Activated effector memory CD4-positive, alpha-beta T cell treated with Interleukin-2 at 50 U/mL for 16 hours (primary cell): ENCODE results near the gene MFSD6.
"Not testable (repeated sequence)": the region's sequence is repeated elsewhere in the genome, so short reads cannot be mapped to it uniquely, and the experiment has no call there.

ENCODE experiments used
- DNase-seq: peaks from one replicate; pipeline ENCODE4 v3.0.0-alpha.2; 2020

The MFSD6 gene

DNA sequence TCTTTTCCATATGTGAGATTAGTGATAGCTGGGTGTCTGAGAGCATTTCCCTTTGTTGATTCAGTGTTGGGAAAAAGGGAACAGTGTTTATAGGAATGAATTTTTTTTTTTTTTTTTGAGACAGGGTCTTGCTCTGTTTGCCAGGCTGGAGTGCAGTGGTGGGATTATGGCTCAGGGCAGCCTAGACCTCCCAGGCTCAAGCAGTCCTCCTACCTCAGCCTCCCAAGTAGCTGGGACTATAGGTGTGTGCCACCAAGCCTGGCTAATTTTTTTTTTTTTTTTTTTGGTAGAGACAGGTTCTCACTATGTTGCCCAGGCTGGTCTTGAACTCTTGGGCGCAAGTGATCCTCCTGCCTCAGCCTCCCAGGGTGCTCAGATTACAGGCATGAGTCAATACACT lies 60.2 kb downstream of the MFSD6 start:
- DNase-seq, result not testable (repeated sequence)

DNA sequence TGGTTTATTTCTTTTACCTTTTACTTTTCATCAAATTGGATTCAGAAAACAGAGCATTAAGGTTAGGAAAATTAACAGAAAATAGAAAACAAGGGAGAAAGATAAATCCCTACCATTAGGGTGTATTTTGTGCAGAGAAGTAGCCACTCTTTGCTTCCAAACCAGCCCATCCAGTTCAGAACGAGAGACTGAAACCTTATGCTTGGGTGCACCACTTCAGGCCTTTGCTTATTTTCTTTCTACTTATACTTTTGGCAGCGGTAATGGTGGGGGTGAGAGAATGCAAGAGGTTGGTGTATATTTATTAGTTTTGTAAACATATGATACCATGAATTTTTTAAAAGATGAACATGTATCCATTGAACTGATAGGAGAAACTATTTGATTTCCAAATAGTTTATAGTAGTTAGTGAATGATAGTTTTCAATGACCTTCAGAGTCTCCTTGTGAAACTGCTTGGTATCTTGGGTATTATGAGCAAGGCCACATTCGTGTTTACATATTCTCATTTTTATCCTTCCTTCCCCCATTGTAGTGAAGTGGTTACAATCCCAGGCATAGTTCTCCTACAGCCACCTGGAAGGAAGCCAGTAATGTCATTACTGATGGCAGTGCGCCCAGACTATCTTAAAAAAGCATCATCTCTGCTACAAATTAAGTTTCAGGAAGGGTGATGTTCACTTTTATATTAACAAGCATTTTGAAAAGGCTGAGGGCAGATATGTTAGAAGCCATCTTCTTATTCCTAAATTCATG lies 60.8 kb downstream of the MFSD6 start:
- DNase-seq, result no peak

DNA sequence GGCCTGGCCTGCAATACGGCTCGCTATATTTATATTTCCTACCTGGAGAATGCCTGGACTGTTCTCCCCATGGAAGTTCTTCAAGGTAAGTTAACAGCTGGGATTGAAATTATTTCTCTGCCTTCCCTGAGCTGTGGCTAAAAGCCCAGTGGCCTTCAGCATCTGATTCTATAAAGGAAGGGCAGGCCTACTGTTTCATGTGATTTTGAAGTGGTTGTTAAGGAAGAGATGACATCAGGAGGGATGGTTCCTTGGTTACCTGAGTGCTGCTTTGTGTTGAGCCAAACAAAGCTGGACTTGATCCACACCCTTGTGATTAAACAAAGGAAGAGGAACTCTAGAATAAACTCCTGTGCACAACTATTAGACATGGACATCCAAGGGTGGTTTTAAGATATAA lies 61.6 kb downstream of the MFSD6 start:
- no peak for DNase-seq

DNA sequence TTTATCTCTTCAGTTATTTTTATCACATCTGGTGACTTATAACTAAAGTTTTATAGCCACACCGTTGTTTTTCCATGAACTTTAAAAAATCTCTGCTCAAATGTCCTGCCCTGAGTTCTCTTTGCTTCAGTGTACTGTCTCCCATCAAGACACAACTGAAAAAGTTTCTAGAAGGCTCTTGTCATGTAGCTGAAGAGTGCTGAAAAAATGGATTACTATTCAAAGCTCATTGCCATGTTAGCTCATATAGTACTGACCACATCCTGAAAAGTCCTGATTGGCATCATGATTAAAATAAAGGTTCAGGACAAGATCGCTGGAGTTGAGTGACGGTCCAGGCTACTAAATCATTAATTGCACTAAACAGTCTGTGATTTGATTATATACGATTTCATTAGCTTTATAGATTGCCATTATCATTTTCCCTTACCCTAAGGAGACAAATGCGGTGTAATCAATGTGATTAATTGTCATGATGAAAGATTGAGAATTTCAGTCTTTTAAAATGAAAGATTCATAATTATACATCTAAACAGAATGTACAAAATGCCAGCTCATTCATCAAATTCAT lies 62.2 kb downstream of the MFSD6 start:
- no peak for DNase-seq

DNA sequence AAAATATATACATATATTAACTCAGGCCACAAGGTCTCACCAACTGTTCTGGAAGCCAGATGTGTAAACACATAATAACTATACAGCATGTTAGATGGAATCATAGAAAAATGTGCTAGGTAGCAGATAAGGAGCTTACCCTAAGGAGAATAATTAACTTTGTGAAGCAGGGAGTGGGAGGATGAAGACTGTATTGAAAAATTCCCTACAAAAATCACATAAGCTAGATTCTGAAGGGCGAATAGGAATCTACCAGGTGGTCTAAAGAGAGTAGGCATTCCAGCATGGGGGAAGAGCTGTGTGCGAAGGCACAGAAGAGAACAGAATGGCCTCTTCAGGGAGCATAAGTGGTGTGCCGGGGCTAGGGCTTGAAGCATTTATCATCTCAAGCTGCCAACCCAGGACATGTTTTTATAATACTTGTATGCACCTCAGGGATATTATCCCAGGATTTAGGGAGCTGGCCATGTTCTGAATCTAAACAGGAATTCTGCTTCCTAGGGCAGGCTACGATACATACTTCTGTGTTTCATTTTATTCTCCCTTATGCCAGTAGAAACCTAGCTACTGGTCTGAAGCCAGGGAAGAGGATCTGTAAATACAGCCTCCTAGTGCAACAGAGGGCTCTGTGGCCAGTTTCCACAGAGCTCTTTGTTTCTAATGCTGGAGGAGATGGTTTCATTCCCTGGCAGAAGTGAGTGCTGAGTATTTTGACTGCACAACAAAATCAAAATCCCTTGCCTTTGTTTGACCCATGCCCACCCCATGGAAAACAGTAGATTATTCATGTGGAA lies 69.7 kb downstream of the MFSD6 start:
- DNase-seq, result no peak

DNA sequence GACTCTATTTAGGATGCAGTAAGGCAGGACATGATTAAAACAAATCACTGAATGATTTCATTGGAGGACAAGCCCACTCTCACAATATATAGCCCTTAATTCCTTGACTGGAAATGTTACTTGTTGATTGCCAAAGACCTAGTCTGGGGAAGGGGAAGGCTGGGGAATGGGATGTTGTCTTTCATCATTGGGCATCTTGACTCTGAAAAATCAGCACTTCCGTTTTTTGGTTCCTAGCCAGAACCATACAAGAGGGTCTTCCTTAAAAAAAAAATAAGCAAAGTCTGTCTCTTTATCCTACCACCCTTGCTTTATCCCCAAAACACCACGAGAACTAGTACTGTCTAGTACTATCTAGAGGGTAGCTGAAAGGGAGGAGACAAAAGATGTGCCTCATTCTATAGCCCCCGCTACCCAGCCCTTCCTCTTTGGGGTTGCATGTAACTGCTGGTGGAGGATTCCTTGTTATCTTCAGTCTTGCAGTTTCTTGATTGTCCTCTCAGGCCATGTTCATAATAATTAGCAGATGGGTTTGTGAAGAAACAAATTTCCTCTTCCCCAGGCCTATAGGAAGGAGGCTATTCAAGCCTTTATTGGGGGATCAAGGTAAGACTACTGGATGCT lies 70.5 kb downstream of the MFSD6 start:
- DNase-seq, result no peak

DNA sequence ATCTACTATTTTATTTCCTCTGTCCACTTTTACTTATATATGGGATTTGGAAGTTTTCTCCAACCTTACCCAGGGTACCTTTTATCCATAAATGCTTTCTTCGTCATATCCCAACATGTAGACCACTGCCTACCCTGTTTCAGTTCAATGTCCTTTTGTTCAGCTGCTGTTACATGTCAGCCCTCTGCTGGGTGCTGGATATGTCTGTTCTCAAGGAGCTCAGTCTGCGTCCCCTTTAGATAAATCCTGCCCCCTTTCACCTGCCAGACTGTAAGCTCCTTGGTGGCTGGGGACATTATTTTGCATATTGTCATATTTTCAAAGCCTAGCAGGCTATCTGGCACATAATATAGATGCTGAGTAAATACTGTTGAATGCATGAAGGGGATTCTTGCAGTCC lies 73.2 kb downstream of the MFSD6 start:
- no peak for DNase-seq

DNA sequence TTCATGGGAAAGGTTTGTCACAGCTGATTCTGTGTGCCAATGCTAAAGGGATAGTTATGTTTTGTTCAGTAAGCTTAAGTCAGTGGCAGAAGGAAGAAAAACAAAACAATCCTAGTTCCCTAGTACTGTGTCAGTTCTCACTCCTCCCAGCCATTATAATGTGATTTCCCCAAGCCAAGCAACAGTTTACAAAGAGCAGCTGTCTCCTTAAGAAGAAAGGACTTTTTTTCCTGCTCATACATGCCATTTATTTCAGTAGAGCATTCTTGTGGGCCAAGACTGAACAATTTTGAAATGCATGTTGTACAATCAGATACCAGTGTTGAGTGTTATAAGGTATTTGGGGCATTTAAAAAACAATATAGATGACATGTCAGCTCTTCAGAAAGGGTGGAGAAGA lies 74.3 kb downstream of the MFSD6 start:
- DNase-seq, result no peak

DNA sequence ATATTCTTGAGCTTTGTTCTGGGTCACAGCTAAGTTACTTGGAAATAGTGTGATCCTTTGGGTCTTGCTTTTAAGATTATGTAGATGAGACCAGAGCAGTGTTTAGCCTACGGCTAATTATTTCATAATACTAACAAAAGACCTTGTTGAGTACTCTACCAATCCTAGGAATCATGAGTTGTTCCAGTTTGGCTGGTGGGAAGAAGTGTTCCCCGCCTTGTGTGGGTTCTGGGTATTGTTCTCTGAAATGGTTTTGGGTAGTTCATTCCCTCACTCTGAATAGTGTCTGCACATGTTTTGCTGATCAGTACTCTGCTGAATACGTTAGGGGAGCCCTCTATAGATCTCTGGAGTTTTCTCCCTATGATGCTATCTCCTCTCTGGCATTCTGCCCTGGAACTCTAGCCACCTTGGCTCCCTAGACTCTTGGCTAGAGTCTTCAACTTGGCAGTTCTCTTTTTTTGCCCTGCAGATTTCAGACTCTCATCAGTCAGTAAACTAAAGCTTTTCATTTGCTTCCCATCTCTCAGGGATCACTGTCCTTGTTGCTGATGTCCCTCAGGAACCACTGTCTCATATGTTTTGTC lies 78.0 kb downstream of the MFSD6 start:
- DNase-seq, result no peak

DNA sequence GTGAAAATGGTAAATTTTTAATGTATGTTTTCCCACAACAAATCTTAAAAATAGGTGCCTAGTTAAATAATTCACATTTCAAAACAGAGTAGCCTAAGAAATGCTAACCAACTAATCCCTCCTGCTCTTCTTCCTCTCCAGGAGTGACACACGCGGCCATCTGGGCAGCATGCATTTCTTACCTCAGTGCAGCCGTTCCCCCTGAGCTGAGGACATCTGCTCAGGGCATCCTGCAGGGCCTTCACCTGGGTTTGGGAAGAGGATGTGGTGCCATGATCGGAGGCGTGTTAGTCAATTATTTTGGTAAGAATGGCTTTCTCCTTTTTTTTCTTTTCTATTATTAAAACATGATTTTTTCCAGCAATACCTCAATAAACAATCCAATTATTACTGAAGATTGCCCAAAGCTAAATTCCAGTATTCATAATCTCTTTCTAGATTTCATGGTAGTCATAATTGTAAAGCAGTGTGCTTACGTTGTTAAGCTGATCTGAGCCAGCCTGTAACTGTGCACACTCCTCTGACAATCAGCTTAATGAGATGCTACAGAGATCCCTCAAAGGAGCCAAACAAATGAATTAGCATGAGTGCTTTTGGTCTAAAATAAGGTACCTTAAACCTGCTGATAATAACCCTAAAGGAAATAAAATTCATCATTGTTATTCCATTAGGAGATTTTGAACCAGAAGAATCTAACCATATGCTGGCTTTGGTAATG lies 80.5 kb downstream of the MFSD6 start:
- no peak for DNase-seq

DNA sequence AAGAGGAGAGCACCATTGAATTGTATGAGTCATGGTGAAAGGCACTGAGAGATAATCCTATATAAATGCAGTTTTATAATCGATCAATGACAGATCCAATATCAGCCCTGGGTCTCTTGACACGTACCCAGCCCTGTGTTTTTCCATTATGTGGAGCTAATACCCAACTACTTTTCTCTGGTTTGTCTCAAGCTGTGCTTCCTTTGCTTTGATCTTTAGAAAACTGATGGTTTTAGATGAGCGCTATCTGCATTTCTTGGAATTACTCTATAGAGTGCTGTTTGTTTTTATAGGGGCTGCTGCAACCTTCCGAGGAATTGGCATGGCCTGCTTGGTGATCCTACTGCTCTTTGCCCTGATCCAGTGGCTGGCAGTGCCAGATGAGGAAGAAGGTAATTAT lies 81.3 kb downstream of the MFSD6 start:
- no peak for DNase-seq

DNA sequence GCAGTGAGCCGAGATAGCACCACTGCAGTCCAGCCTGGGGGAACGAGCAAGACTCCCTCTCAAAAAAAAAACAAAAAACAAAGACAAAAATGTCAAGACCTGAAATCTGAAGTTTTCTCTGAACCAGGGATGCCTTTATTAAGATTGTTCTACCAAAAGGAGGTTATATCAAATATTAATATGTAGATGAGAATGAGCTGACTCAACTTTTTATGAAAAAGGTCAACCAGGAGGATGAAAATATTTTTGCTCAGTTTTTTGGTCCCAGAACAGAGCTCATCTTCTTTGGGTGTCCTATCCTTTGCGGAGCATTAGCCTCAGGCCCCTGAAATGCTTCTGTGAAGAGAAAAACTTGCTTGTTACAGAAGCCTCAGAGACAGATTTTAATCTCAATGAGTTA lies 82.3 kb downstream of the MFSD6 start:
- DNase-seq, result no peak

DNA sequence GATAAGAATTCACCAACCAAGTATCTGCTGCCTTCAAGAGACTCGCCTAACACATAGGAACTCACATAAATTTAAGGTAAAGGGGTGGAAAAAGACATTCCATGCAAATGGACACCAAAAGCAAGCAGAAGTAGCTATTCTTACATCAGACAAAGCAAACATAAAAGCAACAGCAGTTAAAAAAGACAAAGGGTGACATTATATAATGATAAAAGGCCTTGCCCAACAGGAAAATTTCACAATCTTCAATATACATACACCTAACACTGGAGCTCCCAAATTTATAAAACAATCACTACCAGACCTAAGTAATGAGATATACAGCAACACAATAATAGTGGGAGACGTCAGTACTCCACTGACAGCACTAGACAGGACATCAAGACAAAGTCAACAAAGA lies 84.9 kb downstream of the MFSD6 start:
- no peak for DNase-seq

DNA sequence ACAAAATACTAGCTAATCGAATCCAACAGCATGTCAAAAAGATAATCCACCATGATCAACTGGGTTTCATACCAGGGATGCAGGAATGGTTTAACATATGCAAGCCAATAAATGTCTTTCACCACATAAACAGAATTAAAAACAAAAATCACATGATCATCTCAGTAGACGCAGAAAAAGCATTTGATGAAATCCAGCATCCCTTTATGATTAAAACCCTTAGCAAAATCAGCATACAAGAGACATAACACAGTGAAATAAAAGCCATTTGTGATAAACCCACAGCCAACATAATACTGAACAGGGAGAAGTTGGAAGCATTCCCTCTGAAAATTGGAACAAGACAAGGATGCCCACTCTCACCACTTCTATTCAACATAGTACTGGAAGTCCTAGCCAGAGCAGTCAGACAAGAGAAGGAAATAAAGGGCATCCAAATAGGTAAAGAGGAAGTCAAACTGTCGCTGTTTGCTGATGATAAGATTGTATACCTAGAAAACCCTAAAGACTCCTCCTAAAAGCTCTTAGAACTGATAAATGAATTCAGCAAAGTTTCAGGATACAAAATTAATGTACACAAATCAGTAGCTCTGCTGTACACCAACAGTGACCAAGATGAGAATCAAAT lies 86.6 kb downstream of the MFSD6 start:
- DNase-seq, result not testable (repeated sequence)

DNA sequence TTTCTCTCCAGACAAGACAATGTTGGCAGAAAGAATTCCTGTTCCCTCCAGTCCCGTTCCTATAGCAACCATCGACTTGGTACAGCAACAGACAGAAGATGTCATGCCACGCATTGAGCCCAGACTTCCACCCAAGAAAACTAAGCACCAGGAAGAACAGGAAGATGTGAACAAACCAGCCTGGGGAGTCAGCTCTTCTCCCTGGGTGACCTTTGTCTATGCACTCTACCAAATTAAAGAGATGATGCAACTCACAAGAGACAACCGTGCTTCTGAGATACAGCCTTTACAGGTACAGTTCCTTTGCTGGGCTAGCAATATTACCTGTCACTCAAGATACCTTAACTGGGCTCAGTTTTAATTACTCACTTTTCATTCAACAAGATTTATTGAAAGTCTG lies 89.3 kb downstream of the MFSD6 start:
- no peak for DNase-seq

DNA sequence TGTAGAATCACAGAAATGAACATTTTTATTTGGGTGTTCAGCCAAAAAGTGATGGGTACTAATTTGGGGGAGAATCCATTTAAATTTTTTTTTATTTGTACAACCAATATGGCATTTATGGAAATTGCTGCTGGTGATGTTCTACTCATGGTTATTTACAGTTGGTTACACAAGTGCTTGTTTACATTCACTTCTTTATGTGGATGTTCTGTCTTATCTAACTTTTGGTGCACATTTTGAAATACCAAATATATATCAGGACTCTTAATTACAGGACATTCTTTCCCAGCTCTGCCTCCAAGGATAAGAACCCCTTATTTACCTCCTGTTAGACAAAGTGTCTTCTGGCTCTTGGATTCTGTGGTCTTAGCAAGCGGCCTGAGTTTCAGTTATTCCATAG lies 91.1 kb downstream of the MFSD6 start:
- DNase-seq, result no peak

DNA sequence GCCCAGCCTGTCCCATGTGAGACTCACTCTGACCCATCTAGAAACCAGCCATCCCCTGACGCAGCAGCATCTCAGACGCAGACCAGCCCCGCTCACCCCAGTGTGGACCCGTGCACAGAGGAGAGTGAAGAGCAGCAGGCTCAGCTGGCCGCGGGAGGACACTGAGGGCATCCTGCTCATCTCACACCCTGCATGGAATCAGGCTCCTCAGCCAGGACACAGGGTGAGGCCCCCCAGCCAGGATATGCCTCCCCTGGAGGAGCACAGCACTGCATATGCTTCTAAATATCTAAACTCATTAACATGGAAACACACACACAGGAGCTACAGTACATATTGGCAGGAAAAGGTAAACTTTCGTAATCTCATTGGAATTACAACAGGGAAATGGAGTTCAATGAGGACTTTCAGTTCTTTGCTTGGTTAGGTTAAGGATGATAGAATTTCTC lies 91.9 kb downstream of the MFSD6 start:
- DNase-seq, result no peak

DNA sequence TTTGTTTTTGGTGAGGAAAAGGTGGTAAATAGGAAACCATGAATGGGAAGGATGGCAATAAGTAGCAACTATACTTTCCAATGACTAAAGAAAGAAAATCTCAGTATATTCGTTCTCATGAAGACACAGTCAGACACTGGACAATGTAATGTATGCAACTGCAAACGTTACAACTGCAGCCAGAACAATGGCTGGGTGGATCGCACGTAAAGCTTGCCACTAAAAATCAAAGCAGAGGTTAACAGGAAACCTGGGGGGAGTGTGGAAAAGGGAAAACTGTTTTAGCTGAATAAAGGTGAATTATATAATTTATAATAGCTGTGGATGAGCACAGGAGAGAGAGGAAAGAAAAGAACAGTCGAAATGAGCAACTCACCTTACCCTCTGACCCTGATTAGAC lies 93.1 kb downstream of the MFSD6 start:
- no peak for DNase-seq

DNA sequence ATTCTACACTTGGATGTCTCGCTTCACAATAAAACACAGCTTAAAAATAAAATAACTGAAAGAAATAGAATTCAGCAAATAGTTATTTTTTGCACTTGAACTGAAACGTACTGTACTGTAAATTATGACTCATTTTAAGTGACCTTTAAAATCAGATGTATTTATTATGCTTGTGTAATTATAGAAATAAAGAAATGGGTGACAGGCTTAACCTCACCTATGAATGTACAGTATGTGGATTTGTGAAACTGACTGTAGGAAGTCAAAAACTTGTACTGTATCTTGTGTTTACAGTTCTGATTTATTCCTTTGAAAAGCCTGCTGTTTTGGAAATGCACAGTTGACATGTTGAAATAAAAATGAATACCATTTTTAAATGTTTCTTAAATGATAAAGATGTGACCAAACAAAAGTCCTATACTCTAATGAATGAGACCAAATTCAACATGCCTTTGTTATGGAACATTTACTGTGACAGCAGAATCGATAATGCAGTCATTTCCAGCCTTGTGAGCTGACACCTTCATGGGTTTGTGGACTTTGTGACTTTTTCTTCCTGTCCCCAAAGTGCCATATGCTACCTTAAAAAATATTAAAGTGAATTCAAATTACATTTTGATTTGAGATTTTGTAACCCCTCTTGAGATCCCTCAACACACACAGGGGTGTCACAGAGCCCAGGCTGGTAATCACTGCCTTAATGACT lies 93.7 kb downstream of the MFSD6 start:
- no peak for DNase-seq

DNA sequence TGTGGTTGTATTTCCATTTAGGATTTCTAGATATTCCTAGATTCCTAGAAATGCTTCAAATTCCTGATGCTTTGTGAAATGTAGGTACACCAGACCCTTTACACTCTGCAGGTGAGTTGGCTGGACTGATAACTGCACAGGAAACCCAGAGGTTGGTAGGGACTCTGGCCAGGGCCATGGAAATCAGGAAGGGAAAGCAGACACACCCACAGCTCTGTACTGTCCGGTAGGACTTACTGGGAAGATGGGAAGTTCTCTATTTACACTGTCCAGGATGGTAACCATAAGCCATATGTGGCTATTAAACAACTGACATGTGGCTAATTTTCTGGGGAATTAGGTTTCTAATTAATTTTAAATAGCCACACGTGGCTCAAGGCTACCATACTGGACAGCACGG lies 94.9 kb downstream of the MFSD6 start:
- no peak for DNase-seq

DNA sequence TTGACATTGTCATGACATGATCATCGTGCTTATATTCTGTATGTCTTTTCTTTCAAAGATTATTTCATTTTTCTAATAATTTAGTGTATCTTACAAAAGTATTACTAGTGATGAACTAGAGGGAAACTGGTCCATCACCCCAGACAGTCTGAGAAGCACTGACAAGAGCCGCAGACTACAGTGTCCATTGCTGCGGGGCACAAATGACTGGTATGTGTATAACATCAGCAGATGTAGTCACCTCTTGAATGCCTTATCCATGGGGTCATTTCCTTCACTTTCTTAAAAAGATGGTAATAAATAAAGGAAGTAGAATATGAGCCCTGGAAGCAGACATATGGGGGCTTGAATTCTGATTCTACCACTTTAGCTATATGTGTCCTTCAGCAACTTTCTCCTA lies 96.8 kb downstream of the MFSD6 start:
- DNase-seq, result no peak
